DMS53 (cell line): ENCODE data around the gene IRF1.
A peak's percentile ranks its signal among the peaks of the same experiment; 100 is the strongest.

Experiments
- DNase-seq: peaks from one replicate; lab custom pipeline; 2025; lab: John Stamatoyannopoulos, UW

The IRF1 gene

DNA sequence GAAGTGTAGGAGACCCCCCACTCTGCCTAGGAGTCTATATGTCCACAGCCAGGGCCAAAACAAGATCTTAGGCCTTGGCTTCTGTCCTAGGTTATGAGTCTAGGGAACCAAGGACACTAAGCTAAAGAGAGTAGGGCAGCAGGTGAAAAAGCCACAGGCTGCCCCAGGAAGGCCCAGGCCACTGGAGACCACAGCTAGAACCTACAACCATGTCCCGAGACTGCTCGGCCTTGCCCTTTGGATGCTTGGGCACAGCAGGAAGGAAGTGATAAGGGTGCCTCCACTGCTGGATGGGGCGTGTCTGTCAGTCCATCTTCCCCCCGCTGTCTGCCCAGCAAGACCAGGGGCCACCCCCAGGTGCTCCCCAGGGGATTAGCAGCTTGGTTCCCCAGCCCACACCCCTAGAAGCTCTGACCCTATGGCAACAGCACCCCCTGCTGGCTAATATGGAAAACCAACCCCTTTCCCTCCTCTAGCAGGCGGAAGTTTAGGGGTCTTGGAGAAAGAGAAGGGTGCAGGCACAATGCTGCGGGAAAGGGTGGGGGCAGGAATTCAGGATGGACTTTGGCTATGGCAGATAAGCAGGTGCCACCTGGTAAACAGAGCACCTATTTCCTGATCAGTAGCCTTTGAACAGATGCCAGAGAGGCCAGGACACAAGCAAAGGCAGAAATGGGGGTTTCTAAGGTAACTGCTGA is 10.5 kb upstream of the IRF1 start:
- DNase-seq = peak; percentile 84

DNA sequence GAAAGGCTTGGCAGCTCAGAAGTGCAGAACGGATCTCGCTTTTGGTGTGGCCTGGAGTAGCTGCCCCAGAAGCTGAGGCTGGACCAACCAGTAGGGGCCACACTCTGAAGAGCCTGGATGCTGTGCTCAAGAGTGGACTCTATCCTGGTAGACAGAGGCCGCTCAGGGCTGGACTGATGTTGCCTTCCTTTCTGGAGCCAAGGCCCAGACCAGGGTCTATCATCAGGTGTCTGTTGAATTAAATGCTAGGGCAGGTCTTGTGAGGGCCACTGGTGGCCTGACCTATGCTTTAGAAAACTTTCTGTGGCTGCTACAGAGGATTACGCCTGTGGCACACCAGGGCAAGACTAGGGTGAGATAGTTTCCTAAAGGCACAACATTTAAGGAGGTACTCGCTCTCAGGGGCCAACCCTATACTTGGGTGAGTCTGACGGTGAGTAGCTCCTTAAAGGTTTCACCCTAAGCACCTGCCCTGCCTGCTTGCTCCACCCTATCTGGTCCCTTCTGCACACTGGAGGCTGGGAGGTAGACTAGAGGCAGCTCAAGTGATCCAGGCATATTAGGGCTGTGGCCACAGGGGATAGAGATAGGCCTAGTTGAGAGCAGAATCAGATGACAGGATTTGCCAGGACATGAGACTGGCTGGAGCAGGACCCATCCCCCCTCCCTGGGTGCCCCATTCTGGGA is 9.8 kb upstream of the IRF1 start:
- DNase-seq = no peak

- no peak for DNase-seq
Measured at GRCh38 chr5:132499440-132500243, 9.1 kb upstream of the IRF1 start.

- no peak for DNase-seq
Measured at GRCh38 chr5:132498686-132499271, 8.2 kb upstream of the IRF1 start.

DNA sequence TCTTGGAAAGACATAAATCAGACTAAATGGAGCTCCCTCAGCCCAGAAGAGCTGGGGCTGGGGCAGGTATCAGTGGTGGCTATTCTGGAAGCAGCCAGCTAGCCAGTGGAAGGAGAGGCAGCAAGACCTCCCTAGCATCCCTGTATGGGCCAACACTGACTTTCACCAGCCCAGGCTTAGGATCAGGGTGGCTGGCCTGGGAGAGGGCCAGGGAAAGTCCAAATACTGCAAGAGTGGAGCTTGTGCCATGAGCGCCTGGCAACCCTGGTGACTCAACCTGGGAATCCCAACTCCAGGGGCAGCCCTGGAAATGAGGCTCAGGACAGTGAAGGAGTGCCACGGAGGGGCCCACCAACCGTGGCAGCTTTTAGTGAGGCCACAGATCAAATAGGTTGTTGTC is 7.6 kb upstream of the IRF1 start:
- DNase-seq = peak; percentile 40

GRCh38 chr5:132497488-132497997 is 7.0 kb upstream of the IRF1 start:
- DNase-seq = peak; percentile 74

GRCh38 chr5:132496631-132497487 is 6.3 kb upstream of the IRF1 start:
- peak; percentile 95 for DNase-seq

- peak; percentile 99 for DNase-seq
Measured at GRCh38 chr5:132496191-132496630, 5.6 kb upstream of the IRF1 start.

GRCh38 chr5:132495667-132496190 is 5.2 kb upstream of the IRF1 start:
- peak; percentile 91 for DNase-seq

- no peak for DNase-seq
Measured at GRCh38 chr5:132493821-132494220, 3.2 kb upstream of the IRF1 start.

DNA sequence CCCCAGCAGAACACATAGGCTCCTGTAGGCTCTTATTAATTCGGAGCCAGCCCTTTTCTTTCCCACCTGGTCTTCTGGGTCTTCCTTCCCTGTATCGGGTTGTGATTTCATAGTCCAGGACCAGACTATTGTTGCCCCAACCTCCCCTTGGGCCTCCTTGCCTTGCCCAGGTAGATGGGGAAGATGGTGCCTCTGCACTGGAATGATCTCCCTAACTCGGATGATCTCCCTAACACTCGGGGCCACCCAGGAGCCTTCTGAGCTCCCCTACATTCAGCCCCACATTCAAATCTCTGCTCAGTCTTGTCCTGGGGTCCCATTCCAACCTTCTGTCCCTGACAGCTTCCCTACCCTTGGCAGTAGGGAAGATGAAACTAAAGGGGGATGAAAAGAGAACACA is 2.7 kb upstream of the IRF1 start:
- DNase-seq = no peak

DNA sequence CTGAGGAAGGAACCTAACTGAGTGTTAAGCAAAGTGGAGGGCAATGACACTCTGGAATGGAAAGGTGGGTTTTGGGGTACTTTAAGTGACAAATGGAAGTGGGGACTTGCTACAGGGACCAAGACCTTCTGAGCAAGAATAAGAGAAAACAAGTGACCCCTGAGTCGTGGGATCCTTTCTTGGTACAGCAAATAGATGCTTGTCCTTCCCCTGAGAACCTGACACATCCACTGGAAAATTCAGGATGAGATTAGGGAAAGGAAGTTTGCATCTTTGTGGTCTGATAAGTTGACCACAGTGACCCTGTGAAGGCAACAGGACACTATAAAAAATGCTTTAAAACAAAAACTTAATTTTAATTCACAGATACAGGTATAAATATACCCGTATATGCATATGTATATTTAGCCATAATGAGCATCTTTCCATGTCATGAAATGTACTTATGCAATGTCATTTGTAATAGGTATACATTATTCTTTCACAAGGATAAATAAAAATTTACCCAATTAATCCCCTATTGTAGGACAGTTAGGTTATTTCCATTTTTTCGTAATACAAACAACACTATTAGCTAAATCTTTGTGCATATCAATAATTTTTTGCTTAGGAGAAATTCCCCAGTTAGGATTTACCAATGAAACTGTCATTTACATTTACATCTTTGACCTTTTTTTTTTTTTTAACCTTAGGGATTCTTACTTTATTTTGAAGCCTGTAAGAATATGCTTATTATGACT is 2.0 kb upstream of the IRF1 start:
- no peak for DNase-seq

GRCh38 chr5:132491368-132492364 is 1.1 kb upstream of the IRF1 start:
- no peak for DNase-seq

DNA sequence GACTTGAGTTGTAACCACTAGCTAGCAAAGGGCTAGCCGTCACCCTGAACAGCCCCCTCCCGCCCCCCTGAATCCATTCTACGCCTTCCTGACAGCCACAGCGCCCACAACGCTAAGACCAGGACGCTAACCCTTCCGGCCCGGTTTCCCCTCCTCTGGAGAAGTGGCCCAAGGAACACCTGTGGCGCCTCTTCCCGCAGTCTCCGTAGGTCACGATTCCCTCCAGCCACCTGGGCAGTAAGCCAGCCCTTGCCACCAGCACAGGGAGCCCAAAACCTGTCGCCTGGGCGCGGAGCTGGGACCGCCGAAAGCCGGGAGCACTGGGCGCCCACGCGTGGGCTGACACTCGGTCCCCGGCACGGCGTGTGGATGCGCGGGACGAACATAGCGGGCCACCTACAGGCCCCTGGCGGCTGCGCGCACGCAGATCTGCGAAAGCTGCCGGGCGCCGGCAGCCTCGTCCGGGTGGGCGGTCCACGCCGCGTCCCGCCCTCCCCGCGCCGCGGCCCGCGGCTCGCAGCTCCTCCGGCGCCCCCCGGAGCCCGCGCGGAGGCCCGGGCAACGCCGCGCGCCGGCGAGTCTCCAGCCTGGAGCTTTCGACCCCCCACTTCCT is 596 bp downstream of the IRF1 start:
- DNase-seq = peak; percentile 82

- no peak for DNase-seq
Measured at GRCh38 chr5:132489051-132489770, 1.4 kb downstream of the IRF1 start.

- DNase-seq = peak; percentile 50
Measured at GRCh38 chr5:132488590-132488989, 2.0 kb downstream of the IRF1 start.

GRCh38 chr5:132487841-132488555 is 2.6 kb downstream of the IRF1 start:
- DNase-seq = no peak
